Cardiac fibroblast (primary cell): ENCODE measurements around the gene TUB.

Experiments used
- DNase-seq, 2 donors: peaks; one replicate each; pipeline versions ENCODE4 v3.0.0 to v3.0.0-alpha.2; 2010; ENCODE audit warnings: low read depth in 2 of 2
- H3K4me3 ChIP-seq, 2 donors: replicated peaks in 1 of 2; 1 replicate in 1 of 2; 2 replicates in 1 of 2; pipeline ENCODE4 v1.5.1; 2011; ENCODE audit warnings: low read depth in 2 of 2, low read length in 2 of 2, mild to moderate bottlenecking in 2 of 2, moderate library complexity in 1 of 2
- CTCF ChIP-seq: IDR thresholded peaks from one replicate; pipeline ENCODE4 v1.5.1; 2011; ENCODE audit warnings: low read depth, mild to moderate bottlenecking, low read length, inconsistent platforms

The TUB gene

DNA sequence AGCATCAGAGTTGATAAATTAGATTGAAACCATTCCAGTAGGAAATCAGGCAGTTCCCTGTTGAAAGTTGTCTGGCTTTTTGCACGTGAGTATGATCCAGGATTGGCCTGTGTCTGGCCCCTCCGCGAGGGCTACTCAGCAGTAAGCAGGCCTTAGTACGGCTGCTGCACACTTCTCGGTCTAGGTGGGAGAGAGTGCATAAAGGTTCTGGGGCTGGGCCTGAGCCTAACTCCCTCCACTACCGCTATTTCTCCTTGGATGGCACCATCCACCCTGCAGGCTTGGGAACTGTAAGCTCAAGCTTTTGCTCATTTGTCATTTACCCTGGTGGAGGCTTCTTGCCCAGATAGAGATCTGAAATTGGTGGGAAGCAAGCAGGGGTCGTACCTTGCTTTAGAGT, 22.0 kb downstream of the TUB start:
- DNase-seq: no peak
- no peak for TF ChIP-seq CTCF

GRCh38 chr11:8103909-8104308, 22.9 kb downstream of the TUB start:
- no peak overlapping the region for H3K4me3 ChIP-seq
- DNase-seq: no peak
- TF ChIP-seq CTCF: no peak

More for the DNA sequence above, 22.0 kb downstream of the TUB start:
- no peak overlapping the region for H3K4me3 ChIP-seq

GRCh38 chr11:8105133-8105532, 24.1 kb downstream of the TUB start:
- no peak for DNase-seq
- no peak for TF ChIP-seq CTCF
- H3K4me3 ChIP-seq: no peak overlapping the region

- TF ChIP-seq CTCF: no peak
- DNase-seq: peak in 1 of 2 donors; percentile 24
- H3K4me3 ChIP-seq: no peak overlapping the region
These were observed 24.7 kb downstream of the TUB start for GRCh38 chr11:8105666-8106065.

- no peak for DNase-seq
- TF ChIP-seq CTCF: no peak
- no peak overlapping the region for H3K4me3 ChIP-seq
These were observed 25.7 kb downstream of the TUB start for GRCh38 chr11:8106679-8107078.

DNA sequence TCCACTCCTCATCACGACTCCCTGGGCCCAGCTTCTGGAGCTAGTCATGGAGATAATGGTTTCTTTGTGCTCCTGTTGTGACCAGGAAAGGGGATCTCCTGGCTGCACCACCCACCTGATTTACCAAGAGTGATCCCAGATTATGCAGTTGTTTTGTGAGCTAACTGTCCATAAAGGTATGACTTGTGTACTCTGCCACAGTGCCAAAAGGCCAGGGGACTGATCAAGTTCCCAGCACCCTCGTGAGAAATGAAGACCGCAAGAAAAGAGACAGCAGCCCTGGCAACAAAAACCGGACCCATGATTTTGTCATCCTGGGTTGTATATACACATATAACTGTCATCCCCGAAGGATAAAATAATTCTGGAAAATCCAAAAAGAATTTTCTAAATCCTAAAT, 26.6 kb downstream of the TUB start:
- H3K4me3 ChIP-seq: no peak overlapping the region
- no peak for DNase-seq
- TF ChIP-seq CTCF: no peak

DNA sequence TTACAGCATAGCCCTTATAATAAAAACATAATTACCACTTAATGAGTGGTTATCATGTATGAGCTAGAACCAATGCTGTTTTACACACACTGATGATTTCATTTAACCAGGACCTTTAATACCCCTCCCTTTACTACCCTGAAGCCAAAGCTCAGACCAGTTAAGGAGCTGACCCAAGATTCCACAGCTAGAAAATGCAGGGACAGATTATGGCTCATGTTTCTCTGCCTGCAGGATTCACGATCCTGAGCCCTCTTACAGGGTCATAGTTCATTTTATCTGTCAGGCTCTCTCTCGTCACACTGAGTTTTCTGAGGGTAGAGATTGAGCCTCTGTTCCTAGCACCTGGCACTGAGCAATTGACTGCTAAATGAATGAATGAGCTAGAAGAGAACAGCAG, 27.4 kb downstream of the TUB start:
- H3K4me3 ChIP-seq: no peak overlapping the region
- no peak for TF ChIP-seq CTCF
- no peak for DNase-seq
